Caco-2 (cell line): ENCODE results near the gene CXXC4. TPM values are rescaled to one million over a fixed set of nuclear protein-coding genes. Genes with fewer than 3 reads are reported as not detected.

Experiments used
- BruUV-seq: library from RNA; stranded (reverse); fragments of 400-500 nt; replicated peaks from 2 replicates; lab custom pipeline; 2021; lab: Mats Ljungman, UMichigan
- CTCF ChIA-PET: fragments of 300-600 bp; sonication (Branson Sonifier 250); formaldehyde crosslinking; loops from one replicate; lab custom pipeline; 2022; ENCODE audit warnings: antibody characterized with exemption; lab: Charles Lee
- POLR2A ChIA-PET: fragments of 300-600 bp; sonication (Branson Sonifier 250); formaldehyde crosslinking; loops from one replicate; lab custom pipeline; 2022; ENCODE audit warnings: antibody characterized with exemption; lab: Charles Lee
- DNase-seq, 2 experiments: peaks; one replicate each; pipeline versions ENCODE4 v3.0.0 to v3.0.0-alpha.2; 2020 to 2022
- H3K27me3 ChIP-seq: replicated peaks from 2 replicates; pipeline ENCODE4 v1.6.0; 2011; ENCODE audit warnings: low read length; ENCODE audit not compliant: control insufficient read depth, insufficient read depth
- H3K36me3 ChIP-seq: 2 replicates; pipeline ENCODE4 v1.5.1; 2011; ENCODE audit warnings: low read length; ENCODE audit not compliant: control insufficient read depth, insufficient read depth
- H3K4me1 ChIP-seq: fragments of 250-450 bp; sonication (Bioruptor Pico); 2 replicates; pipeline ENCODE4 v1.5.1; 2020; ENCODE audit warnings: mild to moderate bottlenecking
- H3K4me3 ChIP-seq: 2 replicates; pipeline ENCODE4 v1.5.1; 2011; ENCODE audit warnings: low read depth, mild to moderate bottlenecking, control low read depth, low read length
- H3K9me3 ChIP-seq: fragments of 250-450 bp; sonication (Bioruptor Pico); 2 replicates; pipeline ENCODE4 v1.5.1; 2020; ENCODE audit warnings: mild to moderate bottlenecking, moderate library complexity
- H3K27ac Mint-ChIP-seq: one replicate; pipeline ENCODE4 v1.8.0; 2022; ENCODE audit warnings: mixed read lengths; ENCODE audit not compliant: unreplicated experiment
- H3K27me3 Mint-ChIP-seq: one replicate; pipeline ENCODE4 v1.8.0; 2022; ENCODE audit warnings: mixed read lengths; ENCODE audit not compliant: insufficient read depth, unreplicated experiment
- H3K36me3 Mint-ChIP-seq: one replicate; pipeline ENCODE4 v1.8.0; 2022; ENCODE audit warnings: mild to moderate bottlenecking, mixed read lengths; ENCODE audit not compliant: insufficient read depth, unreplicated experiment
- H3K4me1 Mint-ChIP-seq: one replicate; pipeline ENCODE4 v1.8.0; 2022; ENCODE audit warnings: low read depth, mixed read lengths; ENCODE audit not compliant: unreplicated experiment
- H3K4me3 Mint-ChIP-seq: one replicate; pipeline ENCODE4 v1.8.0; 2022; ENCODE audit warnings: mild to moderate bottlenecking, moderate library complexity, mixed read lengths; ENCODE audit not compliant: unreplicated experiment
- H3K9me3 Mint-ChIP-seq: one replicate; pipeline ENCODE4 v1.8.0; 2022; ENCODE audit warnings: mixed read lengths; ENCODE audit not compliant: unreplicated experiment
- intact Hi-C: fragments of 100-400 bp; cut with micrococcal nuclease; formaldehyde crosslinking; loops from one replicate; pipeline ENCODE4 v1.10.0; 2022; ENCODE audit not compliant: unreplicated experiment
- total RNA-seq: library from RNA; stranded (reverse); gene quantifications from 2 replicates; pipeline ENCODE4 v1.2.3, GENCODE V29; 2022
- TF ChIP-seq, protein P1 (sequence below), 2 experiments: fragments of 200-600 bp in 1 of 2; IDR thresholded peaks; 1 replicate in 1 of 2; 2 replicates in 1 of 2; pipeline versions ENCODE4 v1.5.1 to v1.8.0; 2011 to 2022; ENCODE audit warnings: antibody characterized with exemption in 1 of 2, control low read depth in 1 of 2, inconsistent platforms in 1 of 2, low read depth in 1 of 2, low read length in 1 of 2, mild to moderate bottlenecking in 1 of 2, moderate library complexity in 1 of 2; ENCODE audit not compliant: insufficient read depth in 1 of 2, severe bottlenecking in 1 of 2, unreplicated experiment in 1 of 2

Gene CXXC4
- total RNA-seq, 1 experiment from 2014 or later, result 2.9 TPM

GRCh38 chr4:104508224-104508623 is 13.5 kb upstream of the CXXC4 start:
- no peaks in the 10 kb centered on the region for H3K27me3 ChIP-seq
- no peaks in the 10 kb centered on the region for H3K36me3 ChIP-seq
- ChIA-PET CTCF (interaction anchor here (1.4 kb wide), 1 partner anchor 23 kb away, joined by 3 read pairs; no protein-coding TSS in a partner anchor), POLR2A (no interaction called here)
- TF ChIP-seq, protein P1, sequence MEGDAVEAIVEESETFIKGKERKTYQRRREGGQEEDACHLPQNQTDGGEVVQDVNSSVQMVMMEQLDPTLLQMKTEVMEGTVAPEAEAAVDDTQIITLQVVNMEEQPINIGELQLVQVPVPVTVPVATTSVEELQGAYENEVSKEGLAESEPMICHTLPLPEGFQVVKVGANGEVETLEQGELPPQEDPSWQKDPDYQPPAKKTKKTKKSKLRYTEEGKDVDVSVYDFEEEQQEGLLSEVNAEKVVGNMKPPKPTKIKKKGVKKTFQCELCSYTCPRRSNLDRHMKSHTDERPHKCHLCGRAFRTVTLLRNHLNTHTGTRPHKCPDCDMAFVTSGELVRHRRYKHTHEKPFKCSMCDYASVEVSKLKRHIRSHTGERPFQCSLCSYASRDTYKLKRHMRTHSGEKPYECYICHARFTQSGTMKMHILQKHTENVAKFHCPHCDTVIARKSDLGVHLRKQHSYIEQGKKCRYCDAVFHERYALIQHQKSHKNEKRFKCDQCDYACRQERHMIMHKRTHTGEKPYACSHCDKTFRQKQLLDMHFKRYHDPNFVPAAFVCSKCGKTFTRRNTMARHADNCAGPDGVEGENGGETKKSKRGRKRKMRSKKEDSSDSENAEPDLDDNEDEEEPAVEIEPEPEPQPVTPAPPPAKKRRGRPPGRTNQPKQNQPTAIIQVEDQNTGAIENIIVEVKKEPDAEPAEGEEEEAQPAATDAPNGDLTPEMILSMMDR (IDR thresholded peaks at IDR 0.05; ENCODE audit: insufficient read depth in 1 of 2, low read depth in 1 of 2, low read length in 1 of 2, severe bottlenecking in 1 of 2, unreplicated experiment in 1 of 2), result no peak
- no peaks in the 10 kb centered on the region for H3K9me3 ChIP-seq
- no peak overlapping the region for H3K4me3 Mint-ChIP-seq
- no peak overlapping the region for H3K27ac Mint-ChIP-seq
- no TSS peak for BruUV-seq
- no peak overlapping the region for H3K4me3 ChIP-seq
- H3K4me1 Mint-ChIP-seq, result peaks cover 25% of the 10 kb centered on the region
- H3K4me1 ChIP-seq, result peaks cover 56% of the 10 kb centered on the region
- no peak for DNase-seq
- no peaks in the 10 kb centered on the region for H3K9me3 Mint-ChIP-seq
- intact Hi-C loops, result loop anchor here (1.0 kb wide), 1 partner anchor 38 kb away; no protein-coding TSS in a partner anchor
- H3K36me3 Mint-ChIP-seq, result peaks cover 6% of the 10 kb centered on the region
- no peaks in the 10 kb centered on the region for H3K27me3 Mint-ChIP-seq

DNA sequence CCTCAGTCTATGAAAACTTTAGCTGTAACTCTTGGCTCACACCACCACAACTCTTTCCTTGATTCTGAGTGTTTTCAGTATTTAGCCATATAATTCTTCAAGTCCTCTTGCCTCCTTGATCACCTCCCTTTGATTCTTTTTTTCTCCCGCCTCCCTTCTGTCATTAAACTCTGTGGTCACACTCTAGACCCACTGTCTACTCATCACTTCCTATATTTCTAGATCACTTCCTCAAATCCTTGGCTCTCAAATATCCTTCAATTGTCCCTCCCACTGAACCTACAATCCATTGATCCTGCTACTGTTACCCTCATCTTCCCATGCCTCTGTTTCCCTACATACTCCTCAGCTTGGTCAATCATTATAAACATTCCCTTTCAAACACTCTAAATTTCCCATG is 12.4 kb upstream of the CXXC4 start:
- peaks cover 56% of the 10 kb centered on the region for H3K4me1 ChIP-seq
- no peaks in the 10 kb centered on the region for H3K27me3 Mint-ChIP-seq
- no peak overlapping the region for H3K27ac Mint-ChIP-seq
- no peak for DNase-seq
- intact Hi-C loops, result no loop called here
- no peak overlapping the region for H3K4me3 ChIP-seq
- no peak overlapping the region for H3K4me3 Mint-ChIP-seq
- H3K9me3 Mint-ChIP-seq, result no peaks in the 10 kb centered on the region
- H3K36me3 ChIP-seq, result no peaks in the 10 kb centered on the region
- no peaks in the 10 kb centered on the region for H3K27me3 ChIP-seq
- CTCF ChIA-PET, result no interaction called here
- H3K9me3 ChIP-seq, result no peaks in the 10 kb centered on the region
- peaks cover 6% of the 10 kb centered on the region for H3K36me3 Mint-ChIP-seq
- POLR2A ChIA-PET, result no interaction called here
- no TSS peak for BruUV-seq
- peaks cover 25% of the 10 kb centered on the region for H3K4me1 Mint-ChIP-seq
- TF ChIP-seq, protein P1 (IDR thresholded peaks at IDR 0.05; ENCODE audit: insufficient read depth in 1 of 2, low read depth in 1 of 2, low read length in 1 of 2, severe bottlenecking in 1 of 2, unreplicated experiment in 1 of 2), result no peak

- Mint-ChIP-seq H3K27me3 (no peaks in the 10 kb centered on the region), H3K4me3 (no peak overlapping the region), H3K27ac (no peak overlapping the region), H3K4me1 (peaks cover 8% of the 10 kb centered on the region), H3K9me3 (no peaks in the 10 kb centered on the region), H3K36me3 (no peaks in the 10 kb centered on the region)
- intact Hi-C loops, result no loop called here
- no peaks in the 10 kb centered on the region for H3K36me3 ChIP-seq
- TF ChIP-seq, protein P1 (IDR thresholded peaks at IDR 0.05; ENCODE audit: insufficient read depth in 1 of 2, low read depth in 1 of 2, low read length in 1 of 2, severe bottlenecking in 1 of 2, unreplicated experiment in 1 of 2), result no peak
- BruUV-seq, result no TSS peak
- H3K9me3 ChIP-seq, result no peaks in the 10 kb centered on the region
- no peaks in the 10 kb centered on the region for H3K27me3 ChIP-seq
- no peak overlapping the region for H3K4me3 ChIP-seq
- DNase-seq, result no peak
- POLR2A ChIA-PET, result no interaction called here
- H3K4me1 ChIP-seq, result peaks cover 30% of the 10 kb centered on the region
- CTCF ChIA-PET, result no interaction called here
Measured at GRCh38 chr4:104504536-104504935, 9.8 kb upstream of the CXXC4 start.
